Activated naive CD4-positive, alpha-beta T cell treated with anti-CD3 and anti-CD28 coated beads, Interleukin-2, amount 50 U/mL, for 72 hours (primary cell): ENCODE data around the gene JHY. TPM values are rescaled to one million over a fixed set of nuclear protein-coding genes. Genes with fewer than 3 reads are reported as not detected.
A peak's percentile ranks its signal among the peaks of the same experiment; 100 is the strongest.
"Not testable (repeated sequence)": the region's sequence is repeated elsewhere in the genome, so short reads cannot be mapped to it uniquely, and the experiment has no call there.

Source experiments
- ATAC-seq, 2 donors: fragments of 150-1000 bp; cut with Tn5 transposase; 2 replicates each; pipeline ENCODE4 v1.10.0; 2021; ENCODE audit warnings: mild to moderate bottlenecking in 2 of 2, moderate library complexity in 2 of 2
- DNase-seq, 2 donors: peaks; one replicate each; pipeline ENCODE4 v3.0.0; 2021 to 2022; ENCODE audit warnings: low spot score in 2 of 2
- H3K27ac Mint-ChIP-seq, 2 donors: one replicate each; pipeline ENCODE4 v1.8.0; 2022; ENCODE audit warnings: mild to moderate bottlenecking in 2 of 2, mixed read lengths in 2 of 2
- H3K36me3 Mint-ChIP-seq, 2 donors: one replicate each; pipeline ENCODE4 v1.8.0; 2022; ENCODE audit warnings: mixed read lengths in 2 of 2
- H3K9me3 Mint-ChIP-seq, 2 donors: one replicate each; pipeline ENCODE4 v1.8.0; 2022; ENCODE audit warnings: mixed read lengths in 2 of 2
- total RNA-seq, 2 donors: library from RNA; stranded (reverse); gene quantifications; one replicate each; pipeline ENCODE4 v1.2.3, GENCODE V29; 2022

Gene JHY
- total RNA-seq, 2 donors from 2014 or later = 1.5 to 2.2 TPM

DNA sequence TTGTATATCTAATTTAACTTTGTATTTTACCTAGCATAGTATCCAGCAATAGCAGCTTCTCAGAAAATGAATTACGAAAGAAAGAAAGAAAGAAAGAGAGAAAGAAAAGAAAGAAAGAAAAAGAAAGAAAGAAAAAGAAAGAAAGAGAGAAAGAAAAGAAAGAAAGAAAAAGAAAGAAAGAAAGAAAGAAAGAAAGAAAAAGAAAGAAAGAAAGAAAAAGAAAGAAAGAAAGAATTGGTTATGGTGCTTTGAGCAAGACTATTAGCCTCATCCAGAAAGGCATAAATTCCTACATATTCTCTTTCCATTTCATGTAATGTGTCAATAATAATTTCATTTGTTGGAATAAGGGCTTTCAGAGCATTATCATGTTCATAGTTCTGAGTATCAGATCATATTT is 19.4 kb upstream of the JHY start:
- DNase-seq, H3K9me3 Mint-ChIP-seq, H3K27ac Mint-ChIP-seq, ATAC-seq, H3K36me3 Mint-ChIP-seq: not testable (repeated sequence)

DNA sequence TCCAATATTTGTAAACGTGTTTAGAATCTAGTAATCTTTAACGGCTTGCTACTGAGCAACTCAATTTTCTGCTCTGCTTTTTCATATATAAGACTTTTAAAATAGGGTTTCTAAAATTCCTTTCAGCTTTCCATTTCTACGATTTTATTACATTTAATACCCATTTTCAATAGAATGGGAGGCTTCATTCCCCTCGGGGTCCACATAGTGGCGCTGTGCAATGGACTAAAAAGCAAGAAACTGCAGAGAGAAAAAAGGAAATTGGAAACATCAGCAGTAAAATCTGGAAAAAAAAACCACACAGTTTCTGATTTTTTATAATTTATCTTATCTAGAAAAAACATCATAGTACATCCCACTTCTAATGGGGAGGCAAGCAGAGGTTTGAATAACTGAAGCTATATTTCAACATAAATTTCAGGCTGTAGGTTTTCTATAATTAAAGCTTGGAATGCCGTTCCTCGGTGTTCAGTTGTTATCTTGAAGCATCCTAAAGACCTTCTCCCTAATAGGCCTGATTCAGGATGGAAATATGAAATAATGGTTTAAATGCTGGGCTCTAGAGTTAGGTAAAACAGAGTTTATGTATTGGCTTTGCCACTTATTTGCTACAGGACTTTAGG is 18.7 kb upstream of the JHY start:
- no peaks in the 10 kb centered on the region for H3K36me3 Mint-ChIP-seq
- peak in 1 of 2 donors; percentile 35 for DNase-seq
- no peak for ATAC-seq
- no peaks in the 10 kb centered on the region for H3K9me3 Mint-ChIP-seq
- no peak overlapping the region for H3K27ac Mint-ChIP-seq

DNA sequence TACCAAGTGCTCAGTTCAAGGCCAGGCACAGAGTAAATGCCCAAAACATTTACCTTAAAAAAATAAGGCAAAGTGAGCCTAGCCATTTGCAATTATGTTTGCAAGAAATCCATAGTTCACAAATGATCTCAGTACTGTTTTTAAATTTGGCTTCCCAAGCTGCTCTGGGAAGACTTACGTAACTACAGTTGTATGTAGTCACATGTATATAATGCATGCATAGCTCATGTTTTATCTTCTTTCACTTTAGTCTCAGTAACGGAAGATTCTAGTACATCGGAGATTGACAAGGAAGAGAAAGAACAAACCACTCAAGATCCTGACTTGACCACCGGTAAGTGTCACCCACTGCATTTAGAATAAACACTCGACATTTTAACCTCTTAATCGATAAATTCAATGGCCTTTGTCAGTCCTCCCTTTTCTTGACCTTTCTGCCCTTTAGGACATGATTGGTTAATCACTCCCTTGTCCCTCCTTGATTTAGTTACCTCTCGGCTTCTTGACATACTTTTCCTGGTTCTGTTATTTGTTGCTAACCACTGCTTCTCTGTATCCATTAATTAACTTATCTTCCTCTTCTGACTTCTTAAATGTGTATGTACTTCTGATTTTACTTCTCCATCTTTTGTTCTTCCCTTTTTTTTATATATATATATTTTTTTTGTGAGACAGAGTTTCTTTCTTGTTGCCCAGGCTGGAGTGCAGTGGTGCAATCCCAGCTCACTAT is 18.0 kb upstream of the JHY start:
- H3K27ac Mint-ChIP-seq = no peak overlapping the region

GRCh38 chr11:122869622-122870021 is 12.9 kb upstream of the JHY start:
- Mint-ChIP-seq H3K36me3 (no peaks in the 10 kb centered on the region), H3K9me3 (no peaks in the 10 kb centered on the region), H3K27ac (no peak overlapping the region)
- ATAC-seq (peak in 1 of 2 donors; percentile 34), DNase-seq (no peak)

More for the DNA sequence above, 18.0 kb upstream of the JHY start:
- H3K9me3 Mint-ChIP-seq = no peaks in the 10 kb centered on the region
- DNase-seq (no peak), ATAC-seq (no peak)
- no peaks in the 10 kb centered on the region for H3K36me3 Mint-ChIP-seq

GRCh38 chr11:122871302-122871701 is 11.3 kb upstream of the JHY start:
- no peak overlapping the region for H3K27ac Mint-ChIP-seq
- H3K9me3 Mint-ChIP-seq = no peaks in the 10 kb centered on the region
- ATAC-seq (no peak), DNase-seq (no peak)
- no peaks in the 10 kb centered on the region for H3K36me3 Mint-ChIP-seq

- no peaks in the 10 kb centered on the region for H3K9me3 Mint-ChIP-seq
- DNase-seq (no peak), ATAC-seq (no peak)
- H3K27ac Mint-ChIP-seq = no peak overlapping the region
- no peaks in the 10 kb centered on the region for H3K36me3 Mint-ChIP-seq
Observed at GRCh38 chr11:122872046-122872445, 10.5 kb upstream of the JHY start.

GRCh38 chr11:122874991-122875390 is 7.6 kb upstream of the JHY start:
- H3K9me3 Mint-ChIP-seq = no peaks in the 10 kb centered on the region

GRCh38 chr11:122877732-122878131 is 4.8 kb upstream of the JHY start:
- no peak for ATAC-seq
- no peak for DNase-seq
- H3K27ac Mint-ChIP-seq = no peak overlapping the region
- H3K9me3 Mint-ChIP-seq = no peaks in the 10 kb centered on the region
- H3K36me3 Mint-ChIP-seq = no peaks in the 10 kb centered on the region

More at GRCh38 chr11:122874991-122875390, 7.6 kb upstream of the JHY start:
- Mint-ChIP-seq H3K27ac (no peak overlapping the region), H3K36me3 (no peaks in the 10 kb centered on the region)
- ATAC-seq (peak in 1 of 2 donors; percentile 54), DNase-seq (no peak)

- DNase-seq = no peak
- Mint-ChIP-seq H3K36me3 (no peaks in the 10 kb centered on the region), H3K9me3 (no peaks in the 10 kb centered on the region), H3K27ac (no peak overlapping the region)
- ATAC-seq = no peak
Observed at GRCh38 chr11:122879785-122880184, 2.8 kb upstream of the JHY start.

GRCh38 chr11:122882857-122883645 is 492 bp downstream of the JHY start:
- Mint-ChIP-seq H3K27ac (peak overlapping the region; percentile 86 to 92), H3K9me3 (no peaks in the 10 kb centered on the region), H3K36me3 (no peaks in the 10 kb centered on the region)
- ATAC-seq = peak; percentile 85 to 86
- peak; percentile 53 to 65 for DNase-seq

DNA sequence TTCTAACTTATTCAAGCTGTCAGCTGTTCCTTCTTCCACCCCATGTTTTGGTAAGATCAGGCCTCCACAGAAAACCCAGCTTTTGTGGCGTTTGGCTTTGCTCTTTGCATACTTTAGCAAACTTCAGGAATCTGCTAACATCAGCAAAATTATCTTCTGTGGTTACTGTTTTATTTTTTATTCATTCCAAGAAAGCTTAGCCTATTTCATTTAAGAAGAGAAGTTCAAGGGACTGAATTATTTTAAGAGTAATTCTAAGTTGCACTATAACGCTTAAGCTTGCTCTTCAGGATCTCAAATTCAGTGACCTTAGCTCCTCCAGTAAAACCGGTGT is 1.1 kb downstream of the JHY start:
- no peak for ATAC-seq
- DNase-seq = no peak
- Mint-ChIP-seq H3K9me3 (no peaks in the 10 kb centered on the region), H3K36me3 (no peaks in the 10 kb centered on the region), H3K27ac (peak overlapping the region in 1 of 2 donors; percentile 86)

DNA sequence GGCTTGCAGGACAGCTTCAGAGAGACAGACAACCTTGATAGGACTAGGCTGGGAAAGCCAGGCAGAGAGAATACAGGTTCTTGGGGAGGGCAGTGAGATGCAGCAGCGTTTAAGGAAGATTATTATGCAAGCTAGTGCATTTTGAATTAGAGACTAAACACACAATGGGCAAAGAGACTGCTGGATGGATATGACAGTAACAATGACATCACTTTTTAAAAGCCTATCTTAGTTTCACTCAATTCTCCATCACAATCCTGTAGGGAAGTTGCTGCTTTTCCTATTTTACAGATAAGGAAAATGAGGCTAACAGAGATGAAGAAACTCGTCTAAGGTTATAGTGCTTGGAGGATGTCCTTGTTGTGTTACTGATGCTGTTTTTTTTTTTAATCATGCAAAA is 5.6 kb downstream of the JHY start:
- ATAC-seq (no peak), DNase-seq (no peak)
- Mint-ChIP-seq H3K27ac (no peak overlapping the region), H3K9me3 (no peaks in the 10 kb centered on the region), H3K36me3 (no peaks in the 10 kb centered on the region)

GRCh38 chr11:122893131-122893530 is 10.6 kb downstream of the JHY start:
- Mint-ChIP-seq H3K9me3 (no peaks in the 10 kb centered on the region), H3K36me3 (no peaks in the 10 kb centered on the region), H3K27ac (no peak overlapping the region)
- DNase-seq = no peak
- no peak for ATAC-seq

DNA sequence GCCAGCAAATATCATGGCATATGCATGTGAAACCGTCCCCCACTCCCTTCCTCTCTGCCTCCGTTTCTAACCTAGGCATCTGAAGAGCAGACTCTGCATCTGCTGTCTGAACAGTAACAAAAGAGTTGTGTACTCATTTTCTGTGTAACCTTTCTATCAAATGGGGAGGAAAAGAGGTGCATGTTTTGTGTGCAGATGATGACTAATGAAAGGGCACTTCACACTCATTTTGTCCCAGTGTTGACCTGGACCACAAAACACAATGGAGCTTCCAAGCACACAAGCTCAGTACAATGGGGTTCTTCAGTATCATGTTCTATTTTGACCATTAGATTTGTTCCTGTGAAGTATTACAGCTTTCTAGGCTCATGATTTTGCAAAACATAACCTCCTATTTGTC is 13.0 kb downstream of the JHY start:
- no peak for DNase-seq
- H3K36me3 Mint-ChIP-seq = no peaks in the 10 kb centered on the region
- H3K27ac Mint-ChIP-seq = no peak overlapping the region
- peak; percentile 56 to 67 for ATAC-seq
- no peaks in the 10 kb centered on the region for H3K9me3 Mint-ChIP-seq

GRCh38 chr11:122897606-122898210 is 15.1 kb downstream of the JHY start:
- DNase-seq = no peak
- no peak overlapping the region for H3K27ac Mint-ChIP-seq
- no peaks in the 10 kb centered on the region for H3K9me3 Mint-ChIP-seq
- ATAC-seq = no peak
- H3K36me3 Mint-ChIP-seq = no peaks in the 10 kb centered on the region

DNA sequence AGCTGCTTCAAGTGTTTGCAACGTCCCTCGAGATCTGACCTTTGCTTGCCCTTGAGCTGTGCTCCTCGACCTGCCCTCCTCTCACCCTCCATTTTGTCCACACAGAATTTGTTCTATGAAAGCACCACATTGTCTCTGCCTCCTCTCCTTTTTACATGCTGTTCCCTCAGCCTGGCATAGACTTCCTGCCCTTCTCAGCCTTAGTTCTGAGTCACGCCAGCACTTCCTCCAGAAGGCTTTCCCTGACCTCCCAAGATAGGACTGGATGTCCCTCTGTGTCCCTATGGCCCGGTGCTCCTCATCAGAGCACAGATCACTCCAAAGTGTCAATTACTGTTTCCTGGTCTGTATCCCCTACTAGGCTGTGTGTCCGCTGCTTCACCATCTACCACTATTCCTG is 16.2 kb downstream of the JHY start:
- no peak for DNase-seq

GRCh38 chr11:122900587-122901202 is 18.1 kb downstream of the JHY start:
- ATAC-seq (peak; percentile 28 to 93), DNase-seq (no peak)
- H3K9me3 Mint-ChIP-seq = no peaks in the 10 kb centered on the region
- no peaks in the 10 kb centered on the region for H3K36me3 Mint-ChIP-seq
- no peak overlapping the region for H3K27ac Mint-ChIP-seq

More for the DNA sequence above, 16.2 kb downstream of the JHY start:
- Mint-ChIP-seq H3K36me3 (no peaks in the 10 kb centered on the region), H3K27ac (no peak overlapping the region), H3K9me3 (no peaks in the 10 kb centered on the region)
- no peak for ATAC-seq
